HepG2 (cell line): Measurements from ENCODE around the gene ZNF112. TPM values are rescaled to one million over a fixed set of nuclear protein-coding genes. Genes with fewer than 3 reads are reported as not detected.
A peak's percentile ranks its signal among the peaks of the same experiment; 100 is the strongest.
"Not testable (repeated sequence)": the region's sequence is repeated elsewhere in the genome, so short reads cannot be mapped to it uniquely, and the experiment has no call there.

Source experiments
- ATAC-seq: fragments of 200-7000 bp; cut with Tn5 transposase; 3 replicates; pipeline ENCODE4 v1.9.1; 2020; ENCODE audit warnings: mild to moderate bottlenecking, moderate library complexity
- BruUV-seq: library from RNA; stranded (reverse); fragments of 400-500 nt; replicated peaks from 2 replicates; lab custom pipeline; 2021; lab: Mats Ljungman, UMichigan
- CTCF ChIA-PET: fragments of 300-600 bp; formaldehyde crosslinking; extraction: SDS; loops from one replicate; lab custom pipeline; 2021; ENCODE audit warnings: low total read pairs, inconsistent platforms, low intra/inter-chr PET ratio; lab: Yijun Ruan, JAX
- POLR2A ChIA-PET: fragments of 350-600 bp; sonication (Branson Sonifier 250); formaldehyde crosslinking; loops from one replicate; lab custom pipeline; 2020; ENCODE audit warnings: antibody characterized with exemption, inconsistent platforms; lab: Yijun Ruan, JAX
- DNase-seq: peaks from one replicate; pipeline ENCODE4 v3.0.0-alpha.2; 2015; ENCODE audit warnings: low spot score
- FAIRE-seq: peaks from 3 replicates; lab custom pipeline; 2011; peaks lifted over from hg19 to GRCh38; lab: Jason Lieb, UNC
- H2AFZ ChIP-seq: one replicate; pipeline ENCODE4 v1.6.1; 2011; ENCODE audit warnings: low read length, inconsistent platforms
- H3K27ac ChIP-seq: fragments of 300-600 bp; 3 replicates; pipeline ENCODE4 v1.8.0; 2011; ENCODE audit warnings: mixed run types, mild to moderate bottlenecking, mixed read lengths, low read length, inconsistent platforms; ENCODE audit not compliant: insufficient read depth; ENCODE audit errors: extremely low read length
- H3K27me3 ChIP-seq, 2 experiments: fragments of 200-600 bp in 1 of 2; 2 replicates in 1 of 2; 3 replicates in 1 of 2; pipeline versions ENCODE4 v1.6.0 to v1.8.0; 2011; ENCODE audit warnings: low read length in 2 of 2, mild to moderate bottlenecking in 2 of 2, moderate library complexity in 2 of 2, inconsistent platforms in 1 of 2; ENCODE audit not compliant: insufficient read depth in 2 of 2, control insufficient read depth in 1 of 2
- H3K36me3 ChIP-seq, 2 experiments: fragments of 200-600 bp in 1 of 2; replicated peaks in 1 of 2; 2 replicates in 1 of 2; 3 replicates in 1 of 2; pipeline versions ENCODE4 v1.5.1 to v1.8.0; 2011; ENCODE audit warnings: low read length in 2 of 2, inconsistent platforms in 1 of 2; ENCODE audit not compliant: insufficient read depth in 2 of 2, control insufficient read depth in 1 of 2
- H3K4me1 ChIP-seq: 2 replicates; pipeline ENCODE4 v1.5.1; 2012; ENCODE audit warnings: low read length, inconsistent platforms; ENCODE audit not compliant: insufficient read depth
- H3K4me2 ChIP-seq: 2 replicates; pipeline ENCODE4 v1.6.0; 2011; ENCODE audit warnings: low read depth, low read length, inconsistent platforms
- H3K4me3 ChIP-seq, 3 experiments: fragments of 200-600 bp in 1 of 3; sonication (generic), shearing (Covaris generic) in 1 of 3; replicated peaks in 1 of 3; 2 replicates each; pipeline ENCODE4 v1.5.1; 2011 to 2016; ENCODE audit warnings: low read length in 3 of 3, inconsistent platforms in 2 of 3, low read depth in 2 of 3, mild to moderate bottlenecking in 2 of 3, control low read depth in 1 of 3, mixed read lengths in 1 of 3; ENCODE audit not compliant: insufficient read depth in 1 of 3
- H3K79me2 ChIP-seq: one replicate; pipeline ENCODE4 v1.6.1; 2011; ENCODE audit warnings: low read length, inconsistent platforms; ENCODE audit not compliant: insufficient read depth
- H3K9ac ChIP-seq: 2 replicates; pipeline ENCODE4 v1.6.0; 2011; ENCODE audit warnings: mild to moderate bottlenecking, low read depth, low read length, inconsistent platforms; ENCODE audit not compliant: insufficient read depth
- H3K9me3 ChIP-seq: 2 replicates; pipeline ENCODE4 v1.5.1; 2012; ENCODE audit warnings: mild to moderate bottlenecking, low read length
- H4K20me1 ChIP-seq: 2 replicates; pipeline ENCODE4 v1.6.0; 2011; ENCODE audit warnings: inconsistent platforms, mild to moderate bottlenecking, low read length, moderate library complexity; ENCODE audit not compliant: insufficient read depth
- GATAD2A ChIP-seq: IDR thresholded peaks from 2 replicates; pipeline ENCODE4 v1.6.1; 2016
- RXRA ChIP-seq: sonication (generic); formaldehyde crosslinking; IDR thresholded peaks from 2 replicates; pipeline ENCODE4 v1.5.1; 2020; ENCODE audit warnings: missing genetic modification reagents
- ZNF276 ChIP-seq: sonication (generic); formaldehyde crosslinking; IDR thresholded peaks from 2 replicates; pipeline ENCODE4 v1.4.0; 2020; ENCODE audit warnings: mild to moderate bottlenecking, low read depth, missing genetic modification reagents
- ZNF280D ChIP-seq: sonication (generic); formaldehyde crosslinking; IDR thresholded peaks from 2 replicates; pipeline ENCODE4 v1.5.1; 2020; ENCODE audit warnings: mild to moderate bottlenecking, missing genetic modification reagents
- WGBS: methylation state at CpG from one replicate; pipeline ENCODE4 v1.1.6; 2017; ENCODE audit warnings: low lambda C conversion rate; 5-methylcytosine and 5-hydroxymethylcytosine counted together
- in situ Hi-C: cut with HindIII; loops from 2 replicates; pipeline ENCODE4 v1.10.0; 2017; ENCODE audit warnings: low pct_unique_long_range_greater_than_20kb; ENCODE audit not compliant: extremely low pct_ligation_motif_present
- intact Hi-C: fragments of 100-400 bp; cut with micrococcal nuclease; formaldehyde crosslinking; loops from one replicate; pipeline ENCODE4 v1.10.0; 2022; ENCODE audit not compliant: unreplicated experiment
- polyA plus RNA-seq, 8 experiments: library from polyadenylated mRNA; depleted of rRNA in 3 of 8; stranded (reverse) in 7 of 8; unstranded in 1 of 8; fragments of >200 nt; fragmentation: Illumina TruSeq in 4 of 8; extraction: Trizol in 4 of 8; gene quantifications; 2 replicates each; pipeline versions ENCODE4 v1.2.1 to v1.2.3, GENCODE V29; 2011 to 2016; ENCODE audit warnings: low read depth in 4 of 8, missing spikeins in 1 of 8, mixed read lengths in 1 of 8; ENCODE audit not compliant: insufficient read depth in 1 of 8
- total RNA-seq, 5 experiments: library from RNA; depleted of rRNA; stranded (reverse); fragments of >200 nt; fragmentation: Illumina TruSeq; extraction: Trizol; gene quantifications; 2 replicates each; pipeline ENCODE4 v1.2.3, GENCODE V29; 2016; ENCODE audit warnings: low read depth in 1 of 5
- TF ChIP-seq, protein P1 (sequence below): sonication (generic); formaldehyde crosslinking; IDR thresholded peaks from 2 replicates; pipeline ENCODE4 v1.5.1; 2020; ENCODE audit warnings: mild to moderate bottlenecking, missing genetic modification reagents, borderline replicate concordance

The ZNF112 gene
- total and polyA plus RNA-seq, 2 of the 13 experiments (the other 11 are each of a cell fraction or from before 2014, with no cell fraction given) = 1.8 to 3.6 TPM

GRCh38 chr19:44334639-44335038, 21.8 kb downstream of the ZNF112 start:
- H3K9ac ChIP-seq, H4K20me1 ChIP-seq, H3K79me2 ChIP-seq, POLR2A ChIA-PET, H3K4me1 ChIP-seq, H3K27ac ChIP-seq, H3K4me3 ChIP-seq, intact Hi-C loops, DNase-seq, ATAC-seq, BruUV-seq, CTCF ChIA-PET, H3K27me3 ChIP-seq, H2AFZ ChIP-seq, in situ Hi-C loops, H3K4me2 ChIP-seq, FAIRE-seq: not testable (repeated sequence)
- H3K36me3 ChIP-seq = peaks cover 15 to 44% of the 10 kb centered on the region in 2 experiments; a peak in 4 of 5 replicates
- 78% methylated on average over 2 of the region's 3 CpGs for WGBS
- peak; percentile 69; the same call in 1 of the 2 replicates for TF ChIP-seq ZNF280D (CRISPR knock-in tag)
- peaks cover 64% of the 10 kb centered on the region for H3K9me3 ChIP-seq

DNA sequence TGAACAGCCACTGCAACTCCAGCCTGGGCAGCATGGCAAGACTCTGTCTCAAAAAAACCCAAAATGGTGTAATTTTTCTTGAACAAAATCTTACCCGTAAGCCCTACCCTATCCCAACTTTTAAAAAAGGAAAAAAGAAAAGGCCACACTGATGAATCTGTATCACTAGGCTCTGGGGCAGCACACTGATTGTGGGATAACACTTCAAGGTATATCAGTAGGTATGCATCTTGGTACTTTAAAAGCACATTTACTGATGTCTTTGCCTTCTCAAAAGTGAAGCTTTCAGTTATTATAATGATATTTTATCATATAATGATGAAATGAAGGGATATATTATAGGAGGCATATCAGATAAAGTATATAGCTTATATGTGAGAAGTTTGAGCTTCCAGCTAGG, 24.3 kb downstream of the ZNF112 start:
- no peaks in the 10 kb centered on the region for H3K27me3 ChIP-seq
- intact Hi-C loops = no loop called here
- TF ChIP-seq ZNF276 (CRISPR knock-in tag) = no peak
- no peak for TF ChIP-seq RXRA (CRISPR knock-in tag)
- TF ChIP-seq GATAD2A (CRISPR knock-in tag) = no peak
- TF ChIP-seq, protein P1, sequence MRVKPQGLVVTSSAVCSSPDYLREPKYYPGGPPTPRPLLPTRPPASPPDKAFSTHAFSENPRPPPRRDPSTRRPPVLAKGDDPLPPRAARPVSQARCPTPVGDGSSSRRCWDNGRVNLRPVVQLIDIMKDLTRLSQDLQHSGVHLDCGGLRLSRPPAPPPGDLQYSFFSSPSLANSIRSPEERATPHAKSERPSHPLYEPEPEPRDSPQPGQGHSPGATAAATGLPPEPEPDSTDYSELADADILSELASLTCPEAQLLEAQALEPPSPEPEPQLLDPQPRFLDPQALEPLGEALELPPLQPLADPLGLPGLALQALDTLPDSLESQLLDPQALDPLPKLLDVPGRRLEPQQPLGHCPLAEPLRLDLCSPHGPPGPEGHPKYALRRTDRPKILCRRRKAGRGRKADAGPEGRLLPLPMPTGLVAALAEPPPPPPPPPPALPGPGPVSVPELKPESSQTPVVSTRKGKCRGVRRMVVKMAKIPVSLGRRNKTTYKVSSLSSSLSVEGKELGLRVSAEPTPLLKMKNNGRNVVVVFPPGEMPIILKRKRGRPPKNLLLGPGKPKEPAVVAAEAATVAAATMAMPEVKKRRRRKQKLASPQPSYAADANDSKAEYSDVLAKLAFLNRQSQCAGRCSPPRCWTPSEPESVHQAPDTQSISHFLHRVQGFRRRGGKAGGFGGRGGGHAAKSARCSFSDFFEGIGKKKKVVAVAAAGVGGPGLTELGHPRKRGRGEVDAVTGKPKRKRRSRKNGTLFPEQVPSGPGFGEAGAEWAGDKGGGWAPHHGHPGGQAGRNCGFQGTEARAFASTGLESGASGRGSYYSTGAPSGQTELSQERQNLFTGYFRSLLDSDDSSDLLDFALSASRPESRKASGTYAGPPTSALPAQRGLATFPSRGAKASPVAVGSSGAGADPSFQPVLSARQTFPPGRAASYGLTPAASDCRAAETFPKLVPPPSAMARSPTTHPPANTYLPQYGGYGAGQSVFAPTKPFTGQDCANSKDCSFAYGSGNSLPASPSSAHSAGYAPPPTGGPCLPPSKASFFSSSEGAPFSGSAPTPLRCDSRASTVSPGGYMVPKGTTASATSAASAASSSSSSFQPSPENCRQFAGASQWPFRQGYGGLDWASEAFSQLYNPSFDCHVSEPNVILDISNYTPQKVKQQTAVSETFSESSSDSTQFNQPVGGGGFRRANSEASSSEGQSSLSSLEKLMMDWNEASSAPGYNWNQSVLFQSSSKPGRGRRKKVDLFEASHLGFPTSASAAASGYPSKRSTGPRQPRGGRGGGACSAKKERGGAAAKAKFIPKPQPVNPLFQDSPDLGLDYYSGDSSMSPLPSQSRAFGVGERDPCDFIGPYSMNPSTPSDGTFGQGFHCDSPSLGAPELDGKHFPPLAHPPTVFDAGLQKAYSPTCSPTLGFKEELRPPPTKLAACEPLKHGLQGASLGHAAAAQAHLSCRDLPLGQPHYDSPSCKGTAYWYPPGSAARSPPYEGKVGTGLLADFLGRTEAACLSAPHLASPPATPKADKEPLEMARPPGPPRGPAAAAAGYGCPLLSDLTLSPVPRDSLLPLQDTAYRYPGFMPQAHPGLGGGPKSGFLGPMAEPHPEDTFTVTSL = no peak

More for the DNA sequence above, 24.3 kb downstream of the ZNF112 start:
- ChIA-PET POLR2A (no interaction called here), CTCF (no interaction called here)
- FAIRE-seq (no peak), DNase-seq (no peak), ATAC-seq (no peak)
- Histone ChIP-seq H3K4me3 (no peak overlapping the region), H3K4me2 (no peak overlapping the region), H3K4me1 (no peaks in the 10 kb centered on the region), H2AFZ (no peak overlapping the region), H3K9ac (no peak overlapping the region), H3K36me3 (peaks cover 16 to 42% of the 10 kb centered on the region in 2 experiments; a peak in 4 of 5 replicates), H3K9me3 (peaks cover 77% of the 10 kb centered on the region), H3K79me2 (no peaks in the 10 kb centered on the region), H4K20me1 (no peaks in the 10 kb centered on the region), H3K27ac (no peak overlapping the region)
- no TSS peak for BruUV-seq
- in situ Hi-C loops = no loop called here
- 100% methylated on average over 1 of the region's 1 CpG for WGBS
